Panc1 (cell line): ENCODE results near the gene GAREM2. TPM values are rescaled to one million over a fixed set of nuclear protein-coding genes. Genes with fewer than 3 reads are reported as not detected.

Source experiments
- ATAC-seq: fragments of 200-7000 bp; cut with Tn5 transposase; 2 replicates; pipeline ENCODE4 v1.9.1; 2020; ENCODE audit warnings: mild to moderate bottlenecking, moderate library complexity
- BruUV-seq: library from RNA; stranded (reverse); fragments of 400-500 nt; replicated peaks from 2 replicates; lab custom pipeline; 2021; lab: Mats Ljungman, UMichigan
- CTCF ChIA-PET: fragments of 300-600 bp; sonication (Branson Sonifier 250); formaldehyde crosslinking; loops from one replicate; lab custom pipeline; 2022; ENCODE audit warnings: antibody characterized with exemption; lab: Charles Lee
- POLR2A ChIA-PET: fragments of 300-600 bp; sonication (Branson Sonifier 250); formaldehyde crosslinking; loops from one replicate; lab custom pipeline; 2022; ENCODE audit warnings: antibody characterized with exemption; lab: Charles Lee
- DNase-seq: peaks from one replicate; pipeline ENCODE4 v3.0.0-alpha.2; 2010; ENCODE audit warnings: low read depth, low spot score
- H3K27ac ChIP-seq: 2 replicates; pipeline ENCODE4 v1.5.1; 2011; ENCODE audit warnings: mild to moderate bottlenecking, low read length, inconsistent platforms
- H3K27me3 ChIP-seq: fragments of 200-500 bp; sonication (Bioruptor generic); 2 replicates; pipeline ENCODE4 v1.6.0; 2014; ENCODE audit warnings: low read length, inconsistent platforms; ENCODE audit not compliant: control insufficient read depth, insufficient read depth
- H3K36me3 ChIP-seq: fragments of 200-500 bp; sonication (Bioruptor generic); 2 replicates; pipeline ENCODE4 v1.5.1; 2014; ENCODE audit warnings: inconsistent platforms, mild to moderate bottlenecking, low read length, moderate library complexity; ENCODE audit not compliant: control insufficient read depth, insufficient read depth
- H3K4me1 ChIP-seq: 2 replicates; pipeline ENCODE4 v1.5.1; 2011; ENCODE audit warnings: inconsistent platforms, mild to moderate bottlenecking, low read length, moderate library complexity; ENCODE audit not compliant: control insufficient read depth, insufficient read depth
- H3K4me3 ChIP-seq, 2 experiments: 2 replicates each; pipeline ENCODE4 v1.5.1; 2011 to 2012; ENCODE audit warnings: low read depth in 2 of 2, low read length in 2 of 2, mild to moderate bottlenecking in 2 of 2, inconsistent platforms in 1 of 2, moderate library complexity in 1 of 2
- H3K9me3 ChIP-seq: fragments of 200-500 bp; sonication (Bioruptor generic); 2 replicates; pipeline ENCODE4 v1.5.1; 2014; ENCODE audit warnings: low read depth, mild to moderate bottlenecking, inconsistent platforms, low read length, moderate library complexity; ENCODE audit not compliant: control insufficient read depth, insufficient read depth
- POLR2AphosphoS5 ChIP-seq: IDR thresholded peaks from 2 replicates; pipeline ENCODE4 v1.6.1; 2012; ENCODE audit warnings: mild to moderate bottlenecking, low read depth, low read length, moderate library complexity
- SIN3A ChIP-seq: IDR thresholded peaks from 2 replicates; pipeline ENCODE4 v1.6.1; 2012; ENCODE audit warnings: low read depth, mild to moderate bottlenecking, low read length, moderate library complexity, borderline replicate concordance; ENCODE audit not compliant: insufficient read depth
- TCF7L2 ChIP-seq: IDR thresholded peaks from 2 replicates; pipeline ENCODE4 v1.6.1; 2011; ENCODE audit warnings: mild to moderate bottlenecking, low read depth, low read length, inconsistent platforms
- in situ Hi-C: cut with HindIII; loops from 2 replicates; pipeline ENCODE4 v1.10.0; 2016; ENCODE audit warnings: low sequenced_read_pairs, low pct_unique_long_range_greater_than_20kb
- intact Hi-C: fragments of 100-400 bp; cut with micrococcal nuclease; formaldehyde crosslinking; loops from one replicate; pipeline ENCODE4 v1.10.0; 2022; ENCODE audit not compliant: unreplicated experiment
- total RNA-seq: library from RNA; stranded (reverse); gene quantifications from one replicate; pipeline ENCODE4 v1.2.1, GENCODE V29; 2021; ENCODE audit not compliant: unreplicated experiment
- TF ChIP-seq, protein P1 (sequence below), 2 experiments: IDR thresholded peaks; 2 replicates each; pipeline ENCODE4 v1.6.1; 2011 to 2012; ENCODE audit warnings: low read depth in 2 of 2, control low read depth in 1 of 2, low read length in 1 of 2, mild to moderate bottlenecking in 1 of 2, moderate library complexity in 1 of 2; ENCODE audit not compliant: insufficient read depth in 1 of 2
- TF ChIP-seq, protein P2 (sequence below): fragments of 450-650 bp; IDR thresholded peaks from 2 replicates; pipeline ENCODE4 v1.5.1; 2017; ENCODE audit warnings: mild to moderate bottlenecking

The GAREM2 gene
- total RNA-seq, 1 experiment from 2014 or later, result 12.4 TPM

DNA sequence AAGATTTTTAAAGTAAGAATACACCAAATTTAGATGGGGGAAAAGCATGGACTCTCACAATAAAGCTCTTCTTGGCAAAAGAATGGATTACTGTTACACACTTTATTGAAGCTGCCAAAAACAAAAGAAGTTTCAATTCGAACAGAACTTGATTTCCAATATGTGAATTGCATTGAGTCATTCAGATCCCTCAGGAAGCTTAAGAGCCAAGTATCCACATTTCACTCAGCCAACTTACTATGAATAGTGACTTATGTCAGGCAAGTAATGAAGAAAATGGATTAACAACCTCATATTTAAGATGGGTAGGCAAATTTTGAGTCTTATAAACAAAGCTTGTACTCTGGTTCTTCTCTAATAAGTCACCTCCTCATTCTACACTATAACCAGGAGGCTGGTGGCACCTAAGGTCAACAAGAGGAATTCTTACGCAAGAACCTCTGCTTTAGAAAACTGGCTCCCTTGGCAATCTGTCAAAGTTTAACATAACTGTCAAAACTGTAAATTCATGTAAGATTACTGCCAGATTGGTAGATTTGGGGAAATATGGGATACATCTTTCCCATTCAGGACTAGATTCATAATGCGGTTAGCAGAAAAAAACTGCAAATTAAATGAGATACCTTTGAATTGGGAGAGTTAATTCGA is 65.5 kb downstream of the GAREM2 start:
- Histone ChIP-seq H3K27ac (no peak overlapping the region), H3K4me1 (peaks cover 18% of the 10 kb centered on the region), H3K36me3 (peaks cover 25% of the 10 kb centered on the region), H3K9me3 (no peaks in the 10 kb centered on the region), H3K27me3 (no peaks in the 10 kb centered on the region), H3K4me3 (no peak overlapping the region)
- in situ Hi-C loops (no loop called here), intact Hi-C loops (no loop called here)
- no peak for ATAC-seq
- ChIA-PET CTCF (no interaction called here), POLR2A (no interaction called here)
- DNase-seq, result no peak
- BruUV-seq, result no TSS peak
- TF ChIP-seq TCF7L2 (no peak), POLR2AphosphoS5 (no peak), SIN3A (no peak)
- TF ChIP-seq, protein P1, sequence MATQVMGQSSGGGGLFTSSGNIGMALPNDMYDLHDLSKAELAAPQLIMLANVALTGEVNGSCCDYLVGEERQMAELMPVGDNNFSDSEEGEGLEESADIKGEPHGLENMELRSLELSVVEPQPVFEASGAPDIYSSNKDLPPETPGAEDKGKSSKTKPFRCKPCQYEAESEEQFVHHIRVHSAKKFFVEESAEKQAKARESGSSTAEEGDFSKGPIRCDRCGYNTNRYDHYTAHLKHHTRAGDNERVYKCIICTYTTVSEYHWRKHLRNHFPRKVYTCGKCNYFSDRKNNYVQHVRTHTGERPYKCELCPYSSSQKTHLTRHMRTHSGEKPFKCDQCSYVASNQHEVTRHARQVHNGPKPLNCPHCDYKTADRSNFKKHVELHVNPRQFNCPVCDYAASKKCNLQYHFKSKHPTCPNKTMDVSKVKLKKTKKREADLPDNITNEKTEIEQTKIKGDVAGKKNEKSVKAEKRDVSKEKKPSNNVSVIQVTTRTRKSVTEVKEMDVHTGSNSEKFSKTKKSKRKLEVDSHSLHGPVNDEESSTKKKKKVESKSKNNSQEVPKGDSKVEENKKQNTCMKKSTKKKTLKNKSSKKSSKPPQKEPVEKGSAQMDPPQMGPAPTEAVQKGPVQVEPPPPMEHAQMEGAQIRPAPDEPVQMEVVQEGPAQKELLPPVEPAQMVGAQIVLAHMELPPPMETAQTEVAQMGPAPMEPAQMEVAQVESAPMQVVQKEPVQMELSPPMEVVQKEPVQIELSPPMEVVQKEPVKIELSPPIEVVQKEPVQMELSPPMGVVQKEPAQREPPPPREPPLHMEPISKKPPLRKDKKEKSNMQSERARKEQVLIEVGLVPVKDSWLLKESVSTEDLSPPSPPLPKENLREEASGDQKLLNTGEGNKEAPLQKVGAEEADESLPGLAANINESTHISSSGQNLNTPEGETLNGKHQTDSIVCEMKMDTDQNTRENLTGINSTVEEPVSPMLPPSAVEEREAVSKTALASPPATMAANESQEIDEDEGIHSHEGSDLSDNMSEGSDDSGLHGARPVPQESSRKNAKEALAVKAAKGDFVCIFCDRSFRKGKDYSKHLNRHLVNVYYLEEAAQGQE (IDR thresholded peaks at IDR 0.05; ENCODE audit: insufficient read depth in 1 of 2, low read depth in 2 of 2, low read length in 1 of 2), result no peak
- TF ChIP-seq, protein P2, sequence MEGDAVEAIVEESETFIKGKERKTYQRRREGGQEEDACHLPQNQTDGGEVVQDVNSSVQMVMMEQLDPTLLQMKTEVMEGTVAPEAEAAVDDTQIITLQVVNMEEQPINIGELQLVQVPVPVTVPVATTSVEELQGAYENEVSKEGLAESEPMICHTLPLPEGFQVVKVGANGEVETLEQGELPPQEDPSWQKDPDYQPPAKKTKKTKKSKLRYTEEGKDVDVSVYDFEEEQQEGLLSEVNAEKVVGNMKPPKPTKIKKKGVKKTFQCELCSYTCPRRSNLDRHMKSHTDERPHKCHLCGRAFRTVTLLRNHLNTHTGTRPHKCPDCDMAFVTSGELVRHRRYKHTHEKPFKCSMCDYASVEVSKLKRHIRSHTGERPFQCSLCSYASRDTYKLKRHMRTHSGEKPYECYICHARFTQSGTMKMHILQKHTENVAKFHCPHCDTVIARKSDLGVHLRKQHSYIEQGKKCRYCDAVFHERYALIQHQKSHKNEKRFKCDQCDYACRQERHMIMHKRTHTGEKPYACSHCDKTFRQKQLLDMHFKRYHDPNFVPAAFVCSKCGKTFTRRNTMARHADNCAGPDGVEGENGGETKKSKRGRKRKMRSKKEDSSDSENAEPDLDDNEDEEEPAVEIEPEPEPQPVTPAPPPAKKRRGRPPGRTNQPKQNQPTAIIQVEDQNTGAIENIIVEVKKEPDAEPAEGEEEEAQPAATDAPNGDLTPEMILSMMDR, result no peak

Other genes with a start within 250 kb of the GAREM2 start
- 55.7 TPM for gene KIF3C, start 190.6 kb upstream of the GAREM2 start, total RNA-seq
- 208 TPM for gene RAB10, start 139.0 kb upstream of the GAREM2 start, total RNA-seq
- gene HADHA, start 71.5 kb downstream of the GAREM2 start, total RNA-seq, result 148 TPM
- 106 TPM for gene HADHB, start 71.9 kb downstream of the GAREM2 start, total RNA-seq
- 28.5 TPM for gene SELENOI, start 173.1 kb downstream of the GAREM2 start, total RNA-seq
- gene ADGRF3, start 173.7 kb downstream of the GAREM2 start, total RNA-seq, result not detected
- 0.18 TPM for gene DRC1, start 228.8 kb downstream of the GAREM2 start, total RNA-seq